Loucy (cell line): Measurements from ENCODE around the gene ZFAND2B.

Experiments used
- H2AFZ ChIP-seq: fragments of 200-600 bp; sonication (generic); 2 replicates; pipeline ENCODE4 v1.6.0; 2016; ENCODE audit warnings: antibody characterized with exemption, mild to moderate bottlenecking, low read length, moderate library complexity
- H3F3A ChIP-seq: fragments of 200-600 bp; 2 replicates; pipeline ENCODE4 v1.6.0; 2016; ENCODE audit warnings: antibody characterized with exemption, low read depth, mild to moderate bottlenecking
- H3K27me3 ChIP-seq: fragments of 200-600 bp; sonication (generic); 2 replicates; pipeline ENCODE4 v1.6.1; 2014; ENCODE audit warnings: low read length, mild to moderate bottlenecking; ENCODE audit not compliant: insufficient read depth, poor library complexity, severe bottlenecking
- H3K36me3 ChIP-seq: fragments of 200-600 bp; sonication (generic); 2 replicates; pipeline ENCODE4 v1.6.1; 2016; ENCODE audit warnings: low read length; ENCODE audit not compliant: insufficient read depth
- H3K4me1 ChIP-seq: fragments of 200-600 bp; sonication (generic); 2 replicates; pipeline ENCODE4 v1.5.1; 2014; ENCODE audit warnings: low read length, mild to moderate bottlenecking; ENCODE audit not compliant: insufficient read depth, poor library complexity, severe bottlenecking
- H3K4me2 ChIP-seq: fragments of 200-600 bp; sonication (generic); 2 replicates; pipeline ENCODE4 v1.6.0; 2014; ENCODE audit warnings: antibody characterized with exemption, low read length, low read depth, mild to moderate bottlenecking; ENCODE audit not compliant: poor library complexity, severe bottlenecking
- H3K4me3 ChIP-seq: fragments of 200-600 bp; sonication (generic); 2 replicates; pipeline ENCODE4 v1.5.1; 2014; ENCODE audit warnings: low read length, mild to moderate bottlenecking, mixed read lengths; ENCODE audit not compliant: poor library complexity, severe bottlenecking
- H3K79me2 ChIP-seq: fragments of 200-600 bp; sonication (generic); 2 replicates; pipeline ENCODE4 v1.6.1; 2014; ENCODE audit warnings: low read length; ENCODE audit not compliant: insufficient read depth
- H3K9ac ChIP-seq: fragments of 200-600 bp; sonication (generic); 2 replicates; pipeline ENCODE4 v1.6.0; 2014; ENCODE audit warnings: mild to moderate bottlenecking, low read depth, low read length, moderate library complexity; ENCODE audit not compliant: poor library complexity, severe bottlenecking
- H3K9me2 ChIP-seq: fragments of 200-600 bp; sonication (generic); replicated peaks from 2 replicates; pipeline ENCODE4 v1.6.1; 2016; ENCODE audit warnings: low read depth, low read length, mixed read lengths
- H3K9me3 ChIP-seq: fragments of 200-600 bp; sonication (generic); 2 replicates; pipeline ENCODE4 v1.6.1; 2014; ENCODE audit warnings: mild to moderate bottlenecking, antibody characterized with exemption, low read length, low read depth; ENCODE audit not compliant: insufficient read depth
- H4K20me1 ChIP-seq: fragments of 200-600 bp; sonication (generic); 2 replicates; pipeline ENCODE4 v1.6.0; 2014; ENCODE audit warnings: antibody characterized with exemption, low read length, mild to moderate bottlenecking; ENCODE audit not compliant: insufficient read depth, poor library complexity, severe bottlenecking
- EZH2phosphoT487 ChIP-seq: fragments of 200-600 bp; IDR thresholded peaks from 2 replicates; pipeline ENCODE4 v1.6.1; 2018; ENCODE audit warnings: antibody characterized with exemption, mild to moderate bottlenecking, moderate library complexity, borderline replicate concordance
- TF ChIP-seq, protein P1 (sequence below): fragments of 200-600 bp; sonication (generic); conservative IDR thresholded peaks from 2 replicates; pipeline ENCODE4 v1.5.1; 2014; ENCODE audit warnings: mild to moderate bottlenecking, antibody characterized with exemption, low read length

Gene ZFAND2B

DNA sequence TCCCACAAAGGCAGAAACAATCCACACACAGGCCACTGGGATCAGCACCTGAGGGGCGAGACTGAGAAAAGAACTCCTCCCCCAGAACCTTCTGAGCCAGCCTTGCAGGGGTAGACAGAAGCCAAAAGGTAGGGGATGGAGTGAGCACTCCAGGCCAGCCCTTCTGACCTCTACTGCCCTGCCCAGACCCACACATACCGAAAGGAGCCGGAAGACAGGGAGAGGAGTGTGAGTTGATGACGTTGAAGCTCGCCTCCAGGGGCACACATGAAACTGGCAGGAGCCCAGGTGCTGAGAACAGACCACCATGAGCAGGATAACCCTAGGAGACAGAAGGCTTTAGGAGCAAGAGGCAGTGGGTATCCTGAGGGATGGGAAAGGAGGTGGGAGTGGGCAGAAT lies 38.6 kb upstream of the ZFAND2B start:
- no peak overlapping the region for H3K4me3 ChIP-seq
- H3K79me2 ChIP-seq: no peaks in the 10 kb centered on the region
- no peak overlapping the region for H3K9ac ChIP-seq
- H3K9me3 ChIP-seq: no peaks in the 10 kb centered on the region
- H4K20me1 ChIP-seq: no peaks in the 10 kb centered on the region
- H3K4me2 ChIP-seq: no peak overlapping the region
- no peaks in the 10 kb centered on the region; the same call in 1 of the 2 replicates for H3K36me3 ChIP-seq
- H3K9me2 ChIP-seq: no peaks in the 10 kb centered on the region
- H3F3A ChIP-seq: no peaks in the 10 kb centered on the region
- no peak overlapping the region for H2AFZ ChIP-seq
- no peaks in the 10 kb centered on the region for H3K27me3 ChIP-seq
- H3K4me1 ChIP-seq: no peaks in the 10 kb centered on the region
- no peak for TF ChIP-seq EZH2phosphoT487
- TF ChIP-seq, protein P1, sequence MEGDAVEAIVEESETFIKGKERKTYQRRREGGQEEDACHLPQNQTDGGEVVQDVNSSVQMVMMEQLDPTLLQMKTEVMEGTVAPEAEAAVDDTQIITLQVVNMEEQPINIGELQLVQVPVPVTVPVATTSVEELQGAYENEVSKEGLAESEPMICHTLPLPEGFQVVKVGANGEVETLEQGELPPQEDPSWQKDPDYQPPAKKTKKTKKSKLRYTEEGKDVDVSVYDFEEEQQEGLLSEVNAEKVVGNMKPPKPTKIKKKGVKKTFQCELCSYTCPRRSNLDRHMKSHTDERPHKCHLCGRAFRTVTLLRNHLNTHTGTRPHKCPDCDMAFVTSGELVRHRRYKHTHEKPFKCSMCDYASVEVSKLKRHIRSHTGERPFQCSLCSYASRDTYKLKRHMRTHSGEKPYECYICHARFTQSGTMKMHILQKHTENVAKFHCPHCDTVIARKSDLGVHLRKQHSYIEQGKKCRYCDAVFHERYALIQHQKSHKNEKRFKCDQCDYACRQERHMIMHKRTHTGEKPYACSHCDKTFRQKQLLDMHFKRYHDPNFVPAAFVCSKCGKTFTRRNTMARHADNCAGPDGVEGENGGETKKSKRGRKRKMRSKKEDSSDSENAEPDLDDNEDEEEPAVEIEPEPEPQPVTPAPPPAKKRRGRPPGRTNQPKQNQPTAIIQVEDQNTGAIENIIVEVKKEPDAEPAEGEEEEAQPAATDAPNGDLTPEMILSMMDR: no peak

- TF ChIP-seq, protein P1: no peak
- no peak for TF ChIP-seq EZH2phosphoT487
- no peaks in the 10 kb centered on the region for H3K9me2 ChIP-seq
- H3K4me1 ChIP-seq: no peaks in the 10 kb centered on the region
- H3K36me3 ChIP-seq: no peaks in the 10 kb centered on the region; the same call in 1 of the 2 replicates
- H3K27me3 ChIP-seq: no peaks in the 10 kb centered on the region
- no peak overlapping the region for H2AFZ ChIP-seq
- no peaks in the 10 kb centered on the region for H3K9me3 ChIP-seq
- H3K4me2 ChIP-seq: no peak overlapping the region
- H4K20me1 ChIP-seq: no peaks in the 10 kb centered on the region
- H3K79me2 ChIP-seq: no peaks in the 10 kb centered on the region; the same call in 1 of the 2 replicates
- H3K9ac ChIP-seq: no peak overlapping the region
- H3K4me3 ChIP-seq: no peak overlapping the region
- H3F3A ChIP-seq: no peaks in the 10 kb centered on the region
Measured at GRCh38 chr2:219168526-219168925, 38.1 kb upstream of the ZFAND2B start.

DNA sequence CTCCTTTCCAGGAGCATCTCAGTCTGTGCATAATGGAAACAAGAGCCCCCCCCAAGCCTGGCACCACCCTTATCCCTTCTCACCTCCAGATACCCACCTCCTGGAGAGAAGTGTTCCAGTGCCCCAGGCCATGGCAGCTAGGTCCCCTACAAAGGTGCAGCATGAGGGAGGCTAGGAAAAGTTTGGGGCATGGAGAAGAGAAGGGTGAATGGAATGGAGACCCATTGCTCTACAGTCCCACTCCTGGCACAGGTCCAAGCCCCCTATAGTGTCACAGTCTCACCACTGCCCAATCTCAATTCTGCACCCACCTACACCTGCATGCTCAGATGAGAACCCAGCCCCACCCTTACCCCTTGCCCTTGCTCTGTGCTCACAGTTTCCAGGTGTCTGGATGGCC lies 37.6 kb upstream of the ZFAND2B start:
- Histone ChIP-seq H3K36me3 (peaks cover 1% of the 10 kb centered on the region; the same call in 1 of the 2 replicates), H3K9me2 (no peaks in the 10 kb centered on the region), H3K27me3 (no peaks in the 10 kb centered on the region), H2AFZ (no peak overlapping the region), H3K79me2 (peaks cover 1% of the 10 kb centered on the region; the same call in 1 of the 2 replicates), H3K4me2 (no peak overlapping the region), H3K9ac (no peak overlapping the region), H3K4me3 (no peak overlapping the region), H3K9me3 (no peaks in the 10 kb centered on the region), H4K20me1 (peaks cover 2% of the 10 kb centered on the region), H3K4me1 (no peaks in the 10 kb centered on the region), H3F3A (no peaks in the 10 kb centered on the region)
- no peak for TF ChIP-seq EZH2phosphoT487
- TF ChIP-seq, protein P1: no peak
